ENCODE data around the gene ZNF83. TPM values are rescaled to one million over a fixed set of nuclear protein-coding genes. Genes with fewer than 3 reads are reported as not detected.
"Not testable (repeated sequence)": the region's sequence is repeated elsewhere in the genome, so short reads cannot be mapped to it uniquely, and the experiment has no call there.

Gene ZNF83
- total RNA-seq, 1 donor from 2014 or later, result 72.1 TPM

DNA sequence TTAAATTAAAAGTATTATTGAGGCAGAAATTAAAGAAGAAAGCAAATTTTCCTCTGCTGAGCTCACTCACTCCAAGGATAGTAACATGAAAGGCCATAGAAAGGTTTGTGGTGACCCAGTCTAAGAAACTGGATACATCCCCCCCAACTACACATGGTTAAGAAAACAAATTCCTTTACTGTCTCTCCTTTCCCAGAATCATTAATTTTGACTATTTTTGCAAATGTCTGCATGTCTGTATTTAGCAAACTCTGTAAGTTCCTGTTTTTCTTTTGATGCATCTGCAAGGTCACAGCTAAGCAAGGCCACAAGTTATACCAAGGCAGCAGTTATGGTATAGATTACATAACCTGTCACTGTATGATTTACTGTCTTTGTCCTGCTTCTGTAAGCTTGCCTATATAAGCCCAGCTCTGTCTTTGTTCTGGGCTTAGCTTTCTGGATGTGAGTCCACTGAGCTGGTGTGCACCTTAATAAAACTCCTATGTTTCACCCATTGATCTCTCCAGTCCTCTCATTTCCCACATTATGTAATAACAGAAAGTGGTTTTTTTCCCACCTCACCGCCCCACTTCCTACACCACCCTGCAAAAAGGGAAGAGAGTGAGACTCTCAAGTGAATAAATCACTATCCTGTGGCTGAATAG lies 8.5 kb upstream of the ZNF83 start:
- H3K27ac Mint-ChIP-seq, result peak overlapping the region; percentile 6
- peaks cover 5% of the 10 kb centered on the region for H3K4me1 Mint-ChIP-seq (ENCODE audit: low read depth)
- no peak for DNase-seq (ENCODE audit: low spot score, unreplicated experiment)
- no peaks in the 10 kb centered on the region for H3K9me3 Mint-ChIP-seq (ENCODE audit: low read depth)
- no peaks in the 10 kb centered on the region for H3K27me3 Mint-ChIP-seq
- no peak overlapping the region for H3K4me3 Mint-ChIP-seq (ENCODE audit: low read depth)
- peaks cover 22% of the 10 kb centered on the region for H3K36me3 Mint-ChIP-seq (ENCODE audit: insufficient read depth)
- TF ChIP-seq, protein P1, sequence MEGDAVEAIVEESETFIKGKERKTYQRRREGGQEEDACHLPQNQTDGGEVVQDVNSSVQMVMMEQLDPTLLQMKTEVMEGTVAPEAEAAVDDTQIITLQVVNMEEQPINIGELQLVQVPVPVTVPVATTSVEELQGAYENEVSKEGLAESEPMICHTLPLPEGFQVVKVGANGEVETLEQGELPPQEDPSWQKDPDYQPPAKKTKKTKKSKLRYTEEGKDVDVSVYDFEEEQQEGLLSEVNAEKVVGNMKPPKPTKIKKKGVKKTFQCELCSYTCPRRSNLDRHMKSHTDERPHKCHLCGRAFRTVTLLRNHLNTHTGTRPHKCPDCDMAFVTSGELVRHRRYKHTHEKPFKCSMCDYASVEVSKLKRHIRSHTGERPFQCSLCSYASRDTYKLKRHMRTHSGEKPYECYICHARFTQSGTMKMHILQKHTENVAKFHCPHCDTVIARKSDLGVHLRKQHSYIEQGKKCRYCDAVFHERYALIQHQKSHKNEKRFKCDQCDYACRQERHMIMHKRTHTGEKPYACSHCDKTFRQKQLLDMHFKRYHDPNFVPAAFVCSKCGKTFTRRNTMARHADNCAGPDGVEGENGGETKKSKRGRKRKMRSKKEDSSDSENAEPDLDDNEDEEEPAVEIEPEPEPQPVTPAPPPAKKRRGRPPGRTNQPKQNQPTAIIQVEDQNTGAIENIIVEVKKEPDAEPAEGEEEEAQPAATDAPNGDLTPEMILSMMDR (IDR thresholded peaks at IDR 0.05; ENCODE audit: unreplicated experiment), result no peak

DNA sequence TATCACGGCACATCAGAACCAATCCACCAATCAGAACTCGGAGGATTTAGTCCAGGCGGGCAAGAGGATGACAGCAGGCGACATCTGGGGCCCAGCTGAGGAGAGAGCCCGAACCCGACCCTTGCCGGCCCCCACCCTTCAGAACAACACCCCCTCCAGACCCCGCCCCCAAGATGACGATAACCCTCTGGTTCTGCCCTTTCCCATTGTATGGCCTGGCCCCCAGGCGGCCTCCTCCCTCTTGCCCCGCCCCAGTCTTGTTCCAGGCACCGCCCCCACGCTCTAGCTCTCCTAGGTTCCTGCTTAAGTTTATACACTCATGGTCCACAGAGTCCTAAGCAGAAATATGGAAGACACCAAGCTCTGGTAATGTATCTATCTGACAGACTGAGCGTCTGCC lies 2.8 kb upstream of the ZNF83 start:
- H3K27ac Mint-ChIP-seq, result peak overlapping the region; percentile 77
- no peaks in the 10 kb centered on the region for H3K9me3 Mint-ChIP-seq (ENCODE audit: low read depth)
- H3K4me3 Mint-ChIP-seq (ENCODE audit: low read depth), result no peak overlapping the region
- H3K27me3 Mint-ChIP-seq, result no peaks in the 10 kb centered on the region
- H3K4me1 Mint-ChIP-seq (ENCODE audit: low read depth), result peaks cover 29% of the 10 kb centered on the region
- DNase-seq (ENCODE audit: low spot score, unreplicated experiment), result no peak
- TF ChIP-seq, protein P1 (IDR thresholded peaks at IDR 0.05; ENCODE audit: unreplicated experiment), result no peak
- peaks cover 3% of the 10 kb centered on the region for H3K36me3 Mint-ChIP-seq (ENCODE audit: insufficient read depth)

DNA sequence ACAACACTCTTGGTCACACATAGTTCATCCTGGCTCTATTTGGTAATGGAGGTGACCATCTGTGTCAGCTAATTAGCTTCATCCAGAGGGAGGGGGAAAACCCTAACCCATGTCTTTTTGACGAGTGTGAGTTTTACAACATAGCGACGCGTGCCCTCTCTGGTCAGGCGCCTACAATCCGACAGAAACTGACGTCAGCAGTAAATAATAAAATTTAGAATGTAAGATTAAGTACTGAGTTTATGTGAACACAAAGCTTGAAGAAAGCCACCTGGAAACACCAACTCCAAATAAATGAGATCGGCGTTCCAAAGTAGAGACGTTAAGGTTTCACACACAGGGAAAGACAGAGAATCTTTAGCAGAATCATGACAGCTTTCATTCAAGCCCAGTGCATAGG lies 1.8 kb upstream of the ZNF83 start:
- Mint-ChIP-seq H3K4me1 (ENCODE audit: low read depth) (peaks cover 29% of the 10 kb centered on the region), H3K36me3 (ENCODE audit: insufficient read depth) (peaks cover 3% of the 10 kb centered on the region), H3K4me3 (ENCODE audit: low read depth) (no peak overlapping the region), H3K9me3 (ENCODE audit: low read depth) (no peaks in the 10 kb centered on the region), H3K27ac (no peak overlapping the region), H3K27me3 (no peaks in the 10 kb centered on the region)
- TF ChIP-seq, protein P1 (IDR thresholded peaks at IDR 0.05; ENCODE audit: unreplicated experiment), result no peak
- no peak for DNase-seq (ENCODE audit: low spot score, unreplicated experiment)

DNA sequence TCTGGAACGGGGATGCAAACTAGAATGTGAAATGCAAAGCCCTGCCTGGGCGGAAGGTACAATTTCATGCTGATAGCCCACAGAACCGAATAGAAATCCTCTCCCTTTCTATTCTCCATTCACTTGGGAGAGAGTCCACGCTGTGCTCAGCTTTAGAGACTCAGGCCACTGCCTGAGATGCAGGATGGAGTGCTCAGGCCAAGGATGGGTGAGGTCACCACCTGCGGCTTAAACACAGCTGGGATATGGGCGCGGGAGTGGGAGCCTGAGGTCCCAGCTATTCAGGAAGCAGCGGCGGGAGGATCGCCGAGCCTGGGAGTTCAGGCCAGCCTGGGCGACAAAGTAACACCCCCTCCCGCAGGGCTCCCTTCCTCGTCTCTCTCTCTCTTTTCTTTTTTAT lies 446 bp upstream of the ZNF83 start:
- H3K9me3 Mint-ChIP-seq (ENCODE audit: low read depth), result no peaks in the 10 kb centered on the region
- no peaks in the 10 kb centered on the region for H3K27me3 Mint-ChIP-seq
- H3K36me3 Mint-ChIP-seq (ENCODE audit: insufficient read depth), result peaks cover 4% of the 10 kb centered on the region
- peaks cover 29% of the 10 kb centered on the region for H3K4me1 Mint-ChIP-seq (ENCODE audit: low read depth)
- no peak for DNase-seq (ENCODE audit: low spot score, unreplicated experiment)
- H3K27ac Mint-ChIP-seq, result peak overlapping the region; percentile 99
- TF ChIP-seq, protein P1 (IDR thresholded peaks at IDR 0.05; ENCODE audit: unreplicated experiment), result no peak
- H3K4me3 Mint-ChIP-seq (ENCODE audit: low read depth), result peak overlapping the region; percentile 94

DNA sequence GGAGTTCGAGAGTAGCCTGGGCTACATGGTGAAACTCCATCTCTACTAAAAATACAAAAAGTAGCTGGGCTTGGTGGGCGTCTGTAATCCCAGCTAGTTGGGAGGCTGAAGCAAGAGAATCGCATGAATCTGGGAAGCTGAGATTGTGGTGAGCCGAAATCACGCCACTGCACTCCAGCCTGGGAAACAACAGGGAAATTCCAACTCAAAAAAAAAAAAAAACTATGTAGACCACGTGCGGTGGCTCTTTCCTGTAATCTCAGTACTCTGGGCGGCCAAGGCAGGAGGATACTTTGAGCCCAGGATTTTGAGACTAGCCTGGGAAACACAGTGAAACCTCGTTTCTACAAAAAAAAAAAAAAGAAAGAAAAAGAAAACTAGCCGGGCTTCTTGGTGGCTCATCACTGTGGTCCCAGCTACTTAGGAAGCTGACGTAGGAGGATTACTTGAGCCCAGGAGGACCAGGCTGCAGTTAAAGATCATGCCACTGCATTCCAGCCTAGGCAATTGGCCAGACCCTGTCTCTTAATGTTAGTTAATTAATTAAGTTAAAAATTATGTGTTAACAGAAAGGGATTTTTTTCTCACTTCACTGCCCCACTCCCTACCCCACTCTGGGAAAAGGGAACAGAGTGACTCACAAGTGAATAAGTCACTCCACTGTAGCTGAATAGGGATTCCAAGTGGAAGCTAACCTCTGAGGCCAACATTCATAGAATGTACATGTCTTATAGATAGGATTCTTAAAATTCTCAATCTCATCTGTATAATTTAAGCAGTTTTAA lies 2.2 kb downstream of the ZNF83 start:
- TF ChIP-seq, protein P1 (IDR thresholded peaks at IDR 0.05; ENCODE audit: unreplicated experiment), result no peak
- no peak overlapping the region for H3K27ac Mint-ChIP-seq
- peaks cover 8% of the 10 kb centered on the region for H3K36me3 Mint-ChIP-seq (ENCODE audit: insufficient read depth)

DNA sequence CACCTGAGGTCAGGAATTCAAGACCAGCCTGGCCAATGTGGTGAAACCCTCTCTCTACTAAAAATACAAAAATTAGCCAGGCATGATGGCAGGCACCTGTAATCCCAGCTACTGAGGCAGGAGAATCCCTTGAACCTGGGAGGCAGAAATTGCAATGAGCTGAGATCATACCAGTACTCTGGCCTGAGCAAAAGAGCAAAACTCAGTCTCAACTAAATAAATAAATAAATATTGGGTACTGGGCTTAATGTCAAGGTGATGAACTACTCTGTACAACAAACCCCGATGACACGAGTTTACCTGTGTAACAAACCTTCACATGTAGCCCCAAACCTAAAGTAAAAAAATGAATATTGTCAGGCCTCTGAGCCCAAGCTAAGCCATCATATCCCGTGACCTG lies 10.7 kb downstream of the ZNF83 start:
- not testable (repeated sequence) for H3K27ac Mint-ChIP-seq; DNase-seq (ENCODE audit: low spot score, unreplicated experiment)

More for the DNA sequence above, 2.2 kb downstream of the ZNF83 start:
- no peak for DNase-seq (ENCODE audit: low spot score, unreplicated experiment)
- Mint-ChIP-seq H3K9me3 (ENCODE audit: low read depth) (no peaks in the 10 kb centered on the region), H3K27me3 (no peaks in the 10 kb centered on the region), H3K4me1 (ENCODE audit: low read depth) (peaks cover 20% of the 10 kb centered on the region), H3K4me3 (ENCODE audit: low read depth) (peak overlapping the region; percentile 94)

More for the DNA sequence above, 10.7 kb downstream of the ZNF83 start:
- not testable (repeated sequence) for H3K4me1 Mint-ChIP-seq (ENCODE audit: low read depth); H3K9me3 Mint-ChIP-seq (ENCODE audit: low read depth); H3K27me3 Mint-ChIP-seq; H3K4me3 Mint-ChIP-seq (ENCODE audit: low read depth)
- H3K36me3 Mint-ChIP-seq (ENCODE audit: insufficient read depth), result peaks cover 23% of the 10 kb centered on the region
